ENCODE results near the gene DHRS3.
"Not testable (repeated sequence)": the region's sequence is repeated elsewhere in the genome, so short reads cannot be mapped to it uniquely, and the experiment has no call there.

Gene DHRS3

GRCh38 chr1:12572522-12572921 lies 45.5 kb downstream of the DHRS3 start:
- no peak for DNase-seq

GRCh38 chr1:12570291-12570690 lies 47.7 kb downstream of the DHRS3 start:
- DNase-seq = no peak

GRCh38 chr1:12568009-12568767 lies 49.8 kb downstream of the DHRS3 start:
- DNase-seq = no peak

GRCh38 chr1:12567288-12567819 lies 50.7 kb downstream of the DHRS3 start:
- DNase-seq = no peak

- no peak for DNase-seq
Observed at GRCh38 chr1:12566484-12567287, 51.3 kb downstream of the DHRS3 start.

- DNase-seq = no peak
Observed at GRCh38 chr1:12565966-12566352, 52.1 kb downstream of the DHRS3 start.

GRCh38 chr1:12565094-12565965 lies 52.7 kb downstream of the DHRS3 start:
- DNase-seq = no peak

- not testable (repeated sequence) for DNase-seq
Observed at GRCh38 chr1:12564251-12564650, 53.8 kb downstream of the DHRS3 start.

- DNase-seq = no peak
Observed at GRCh38 chr1:12562955-12563576, 54.9 kb downstream of the DHRS3 start.

- DNase-seq = no peak
Observed at GRCh38 chr1:12561121-12561520, 56.9 kb downstream of the DHRS3 start.

GRCh38 chr1:12556957-12557935 lies 60.8 kb downstream of the DHRS3 start:
- DNase-seq = no peak

- DNase-seq = no peak
Observed at GRCh38 chr1:12556368-12556930, 61.6 kb downstream of the DHRS3 start.

- no peak for DNase-seq
Observed at GRCh38 chr1:12555411-12556367, 62.3 kb downstream of the DHRS3 start.

GRCh38 chr1:12554521-12555305 lies 63.3 kb downstream of the DHRS3 start:
- DNase-seq = no peak

- DNase-seq = no peak
Observed at GRCh38 chr1:12553963-12554362, 64.0 kb downstream of the DHRS3 start.

- DNase-seq = no peak
Observed at GRCh38 chr1:12552951-12553921, 64.8 kb downstream of the DHRS3 start.

GRCh38 chr1:12552111-12552888 lies 65.7 kb downstream of the DHRS3 start:
- DNase-seq = no peak

Data from COR-L47 (cell line).